SH-SY5Y (cell line): ENCODE results near the gene BET1.

Source experiments
- GATA2 ChIP-seq: IDR thresholded peaks from 2 replicates; pipeline ENCODE4 v1.6.1; 2011; ENCODE audit warnings: mild to moderate bottlenecking, low read depth, low read length
- GATA3 ChIP-seq: IDR thresholded peaks from 2 replicates; pipeline ENCODE4 v1.6.1; 2011; ENCODE audit warnings: low read depth, mild to moderate bottlenecking, low read length, moderate library complexity

DNA sequence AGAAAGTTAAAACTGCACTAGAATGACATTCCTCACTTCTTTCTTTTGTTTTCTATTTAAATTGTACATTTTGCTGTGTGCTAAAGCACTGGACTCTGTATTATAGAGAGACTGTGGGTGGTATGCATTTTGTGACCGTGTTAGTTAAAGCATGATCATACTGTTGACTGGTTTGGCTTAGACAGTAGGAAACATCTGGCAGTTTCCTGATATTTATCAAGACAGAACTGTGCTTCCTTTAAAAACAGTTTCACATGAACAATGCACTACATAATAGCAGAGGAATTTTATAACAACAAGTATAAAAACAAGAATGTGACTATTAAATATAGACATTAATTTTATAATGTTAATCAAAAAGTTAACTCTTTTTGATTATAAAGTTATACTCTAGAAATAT lies 59.5 kb downstream of the BET1 start:
- TF ChIP-seq GATA2 (no peak), GATA3 (peak; percentile 53)
